ENCODE results near the gene DUSP22.

- no peak for TF ChIP-seq CTCF (IDR thresholded peaks at IDR 0.05)
- TF ChIP-seq POLR2AphosphoS5 (IDR thresholded peaks at IDR 0.05) = no peak
- no peak for TF ChIP-seq POLR2A (IDR thresholded peaks at IDR 0.05)
- no peak for TF ChIP-seq EP300 (IDR thresholded peaks at IDR 0.05)
These were observed 105.3 kb downstream of the DUSP22 start for GRCh38 chr6:397604-398003.

Measured in suprapubic skin (tissue), 4 donors.